Activated effector memory CD4-positive, alpha-beta T cell treated with Interleukin-2 at 50 U/mL for 16 hours (primary cell): ENCODE data around the gene MAPK8IP2.

ENCODE experiments used
- DNase-seq: peaks from one replicate; pipeline ENCODE4 v3.0.0-alpha.2; 2020

MAPK8IP2 gene

GRCh38 chr22:50576070-50576469, 24.5 kb upstream of the MAPK8IP2 start:
- no peak for DNase-seq

DNA sequence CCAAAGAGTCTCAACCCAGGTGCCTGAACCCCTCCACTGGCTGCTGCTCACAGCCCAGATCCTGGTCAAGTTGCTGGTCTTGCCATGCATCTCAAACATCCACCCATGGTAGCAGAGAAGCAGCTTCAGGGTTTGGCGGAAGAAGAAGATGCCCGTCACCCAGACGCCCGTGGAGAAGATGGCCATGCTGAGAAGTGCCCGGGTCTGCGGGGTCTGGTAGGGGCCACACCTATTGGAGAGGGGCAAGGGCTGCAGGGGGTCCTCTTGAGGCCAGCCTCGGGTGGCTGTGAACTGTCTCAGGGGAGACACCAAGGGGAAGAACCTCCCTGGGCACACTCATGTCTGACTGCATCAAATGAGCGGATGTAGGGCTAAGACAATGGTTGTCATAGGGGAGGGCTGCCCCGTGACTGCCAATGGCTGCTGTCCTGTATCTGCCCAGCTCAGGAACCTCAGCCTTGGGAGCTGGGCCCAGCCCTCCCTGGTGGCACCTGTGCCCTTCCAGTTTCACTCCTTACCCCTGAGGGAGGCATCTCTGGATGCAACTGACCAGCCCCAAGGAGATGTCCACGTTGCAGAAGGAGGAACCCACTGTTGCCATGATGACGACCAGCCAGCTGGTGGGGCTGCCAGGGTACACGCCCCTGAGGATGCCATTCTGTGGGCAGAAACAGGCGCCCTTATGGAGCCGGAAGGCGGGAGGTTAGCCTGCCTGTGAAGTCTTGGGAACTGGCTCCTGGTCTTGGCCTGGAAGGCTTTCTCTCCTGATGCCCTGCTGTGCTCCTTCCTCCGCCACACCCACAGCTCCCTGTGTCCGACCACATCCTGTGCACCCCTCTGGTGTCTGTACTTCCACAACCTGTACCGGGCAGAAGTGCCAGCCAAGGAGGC, 23.5 kb upstream of the MAPK8IP2 start:
- DNase-seq = no peak

- no peak for DNase-seq
Observed at GRCh38 chr22:50577697-50577986, 23.0 kb upstream of the MAPK8IP2 start.

GRCh38 chr22:50577987-50578775, 22.4 kb upstream of the MAPK8IP2 start, which contains the start of gene CPT1B:
Gene CPT1B (minus strand): TSS chr22:50578427. CDS start chr22:50577915, 512 bp downstream.
- DNase-seq = no peak

GRCh38 chr22:50578776-50579310, 21.8 kb upstream of the MAPK8IP2 start:
- no peak for DNase-seq

DNA sequence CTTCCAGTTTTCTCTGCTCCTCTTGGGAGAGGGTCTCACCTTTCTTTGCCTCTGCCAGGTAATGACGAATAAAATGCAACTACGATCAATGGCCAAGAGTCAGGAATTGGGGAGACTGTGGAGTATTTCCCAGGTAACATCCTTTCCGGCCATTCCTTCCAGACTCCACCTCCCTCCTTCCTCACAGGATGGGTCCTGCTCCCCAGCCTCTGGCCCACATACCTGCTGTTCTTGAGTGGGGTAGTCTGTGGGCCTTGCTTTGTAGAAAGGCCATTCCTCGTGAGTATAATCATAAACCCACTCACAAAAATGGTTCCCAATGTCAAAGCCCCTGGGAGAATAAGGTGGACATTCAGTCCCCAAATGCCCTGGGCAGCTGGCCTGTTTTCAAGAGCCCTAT, 20.8 kb upstream of the MAPK8IP2 start:
- no peak for DNase-seq

GRCh38 chr22:50581031-50581949, 19.3 kb upstream of the MAPK8IP2 start:
- DNase-seq = no peak

- no peak for DNase-seq
Observed at GRCh38 chr22:50581950-50582492, 18.6 kb upstream of the MAPK8IP2 start.

GRCh38 chr22:50582493-50583293, 17.9 kb upstream of the MAPK8IP2 start, which contains the start of gene CHKB:
Gene CHKB (minus strand): TSS chr22:50582849. CDS start chr22:50582781, 68 bp downstream.
- peak; percentile 97 for DNase-seq

DNA sequence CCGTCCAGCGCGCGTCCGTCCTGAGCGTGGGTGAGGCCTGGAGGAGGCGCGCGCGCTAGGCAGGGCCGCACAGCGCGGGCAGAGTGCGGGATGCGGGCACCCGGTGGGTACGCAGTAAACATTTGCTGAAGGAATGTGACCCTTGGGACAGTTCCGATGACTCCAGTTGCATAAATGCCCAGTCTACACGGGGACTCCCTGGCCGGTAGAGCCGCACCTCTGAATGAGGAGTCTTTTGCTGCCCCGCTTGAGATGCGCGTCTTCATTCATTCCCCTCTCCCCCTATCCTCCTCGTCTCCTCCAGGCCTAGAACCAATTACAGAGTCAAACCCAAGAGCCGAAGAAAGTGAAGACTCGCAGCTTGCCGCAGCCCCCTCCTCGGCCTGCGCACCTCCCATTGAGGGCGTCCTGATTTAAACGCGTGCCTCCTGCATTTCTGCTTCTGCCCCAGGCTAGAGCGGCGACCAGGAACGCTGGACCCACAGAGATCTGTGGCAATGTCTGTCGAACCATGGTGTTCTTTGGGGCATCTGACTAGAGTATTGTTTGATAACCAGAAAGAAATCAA, 17.2 kb upstream of the MAPK8IP2 start:
- no peak for DNase-seq

GRCh38 chr22:50584106-50585096, 16.2 kb upstream of the MAPK8IP2 start:
- no peak for DNase-seq

GRCh38 chr22:50585238-50585637, 15.4 kb upstream of the MAPK8IP2 start:
- no peak for DNase-seq

DNA sequence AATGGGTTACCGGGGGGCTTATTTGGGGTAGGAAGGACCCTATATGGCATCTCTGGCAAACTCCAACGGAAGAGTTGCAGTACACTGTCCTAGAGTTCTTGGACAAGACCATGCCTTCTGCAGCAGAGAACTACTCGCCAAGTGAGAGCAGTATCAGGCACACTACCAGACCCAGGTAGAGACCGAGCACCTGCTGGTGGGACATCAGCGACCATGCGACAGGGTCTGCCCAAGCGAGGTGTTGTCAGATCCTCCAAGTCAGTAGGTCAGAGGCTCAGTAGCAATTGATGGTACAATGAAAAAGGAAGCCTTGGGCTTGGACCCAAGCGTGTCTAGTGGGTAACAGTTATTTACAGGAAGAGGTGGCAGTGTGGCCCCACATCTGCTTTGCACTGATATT, 14.8 kb upstream of the MAPK8IP2 start:
- DNase-seq = no peak

DNA sequence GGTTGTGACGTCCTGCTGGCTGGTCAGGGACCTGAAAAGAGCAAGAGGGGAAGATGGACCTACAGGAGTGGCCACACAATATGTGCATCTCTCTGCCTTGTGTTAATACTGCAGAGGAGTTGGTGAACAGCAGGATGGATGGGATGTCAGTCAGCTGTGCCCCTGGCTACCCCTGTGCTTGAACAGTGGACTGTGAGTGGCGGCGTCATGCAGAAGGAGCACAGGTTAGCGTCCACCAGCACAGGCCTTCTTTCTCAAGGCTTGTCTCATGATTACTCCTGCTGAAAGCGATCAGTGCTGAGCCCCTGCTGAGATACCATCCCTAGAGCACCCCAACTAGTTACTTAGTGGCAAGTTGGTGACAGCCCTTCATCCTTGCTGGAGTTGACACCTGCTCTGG, 14.2 kb upstream of the MAPK8IP2 start:
- DNase-seq = no peak

DNA sequence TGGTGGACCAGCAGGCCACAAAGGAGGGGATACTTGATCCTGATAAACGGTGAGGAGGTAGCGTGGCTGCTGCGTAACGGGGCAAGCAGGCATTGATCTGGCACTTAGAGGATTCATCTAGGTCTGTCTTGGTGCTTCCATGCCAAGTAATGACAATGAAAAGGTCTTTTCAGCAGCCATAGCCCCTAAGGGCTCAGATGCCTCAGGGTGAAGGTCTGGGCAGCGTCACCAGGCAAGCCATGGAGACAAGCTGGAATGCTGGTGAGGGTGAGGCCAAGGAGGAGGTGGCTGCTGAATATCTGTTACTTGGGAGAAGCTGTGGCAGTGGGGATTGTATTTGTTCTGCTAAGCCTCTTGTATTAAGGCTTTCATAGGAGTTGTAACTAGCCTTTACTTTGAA, 13.2 kb upstream of the MAPK8IP2 start:
- DNase-seq = no peak

DNA sequence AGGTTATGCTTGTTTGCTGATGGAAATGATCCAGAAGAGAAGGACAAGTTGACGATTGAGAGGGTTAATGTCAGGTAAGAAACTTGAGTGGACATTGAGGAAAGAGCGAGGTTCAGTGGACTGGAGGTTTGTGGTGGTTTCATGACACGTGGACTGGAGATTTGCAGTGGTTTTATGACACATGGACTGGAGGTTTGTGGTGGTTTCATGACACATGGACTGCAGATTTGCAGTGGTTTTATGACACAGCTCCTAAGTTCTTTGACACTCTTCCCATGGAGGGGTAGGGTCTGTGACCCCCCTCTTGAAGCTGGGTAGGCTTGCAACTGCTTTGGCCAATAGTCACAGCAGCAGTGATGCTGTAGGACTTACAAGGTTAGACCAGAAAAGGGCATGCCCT, 5.4 kb upstream of the MAPK8IP2 start:
- DNase-seq = no peak

- no peak for DNase-seq
Observed at GRCh38 chr22:50597097-50597496, 3.5 kb upstream of the MAPK8IP2 start.

- DNase-seq = peak; percentile 41
Observed at GRCh38 chr22:50599816-50600455, 657 bp upstream of the MAPK8IP2 start.

DNA sequence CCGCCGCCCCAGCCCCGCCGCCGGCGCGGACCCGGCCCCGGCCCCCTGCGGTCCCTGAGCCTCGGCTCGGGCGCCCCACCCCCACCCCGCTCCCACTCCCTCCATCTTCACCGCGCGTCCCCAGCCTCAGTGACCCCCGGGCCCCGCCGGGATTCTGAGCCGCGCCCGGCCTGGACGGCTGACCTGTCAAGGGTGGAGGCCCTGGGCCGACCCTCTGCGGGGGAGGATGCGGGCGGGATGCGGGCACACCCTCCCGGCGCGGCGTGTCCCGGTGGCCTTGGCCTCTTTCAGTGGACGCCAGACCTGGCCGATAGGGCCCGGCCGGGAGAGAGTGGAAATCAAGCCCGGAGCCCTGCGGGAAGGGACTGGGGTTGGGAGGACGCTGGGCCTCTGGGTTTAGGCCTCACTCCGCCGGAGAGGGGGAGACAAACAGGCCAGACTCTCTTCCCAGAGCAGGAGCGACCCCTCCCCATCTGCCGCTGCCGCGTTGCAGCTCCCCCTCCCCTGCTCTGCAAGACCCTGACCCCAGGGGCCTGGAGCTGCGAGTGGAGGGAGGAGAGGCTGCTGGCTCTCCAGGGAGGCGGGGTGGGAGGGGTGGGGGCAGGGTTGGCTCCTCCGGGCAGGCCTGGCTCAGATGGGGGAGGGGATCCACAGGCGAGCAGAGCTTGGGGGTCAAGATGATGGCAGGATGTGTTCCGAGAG, 525 bp downstream of the MAPK8IP2 start:
- DNase-seq = no peak
